Astrocyte (in vitro differentiated cells and primary cell): ENCODE results near the gene SPPL2B.

Source experiments
- CTCF ChIP-seq: IDR thresholded peaks from 2 replicates; pipeline ENCODE4 v1.5.1; 2011; ENCODE audit warnings: low read depth, mild to moderate bottlenecking, inconsistent platforms, low read length, moderate library complexity; ENCODE audit not compliant: insufficient read depth
- EZH2 ChIP-seq: IDR thresholded peaks from 2 replicates; pipeline ENCODE4 v1.6.1; 2012; ENCODE audit warnings: mild to moderate bottlenecking, low read length, inconsistent platforms; ENCODE audit not compliant: insufficient read depth

GRCh38 chr19:2303211-2303798 is 25.2 kb upstream of the SPPL2B start:
- TF ChIP-seq CTCF = no peak
- no peak for TF ChIP-seq EZH2
